HG03175 (cell line): Measurements from ENCODE around the gene DVL1.
"Not testable (repeated sequence)": the region's sequence is repeated elsewhere in the genome, so short reads cannot be mapped to it uniquely, and the experiment has no call there.

Experiments
- ATAC-seq: cut with Tn5 transposase; IDR thresholded peaks from one replicate; pipeline ENCODE4 v1.9.1; 2021; ENCODE audit warnings: mild to moderate bottlenecking, moderate library complexity; ENCODE audit not compliant: unreplicated experiment

DVL1 gene

DNA sequence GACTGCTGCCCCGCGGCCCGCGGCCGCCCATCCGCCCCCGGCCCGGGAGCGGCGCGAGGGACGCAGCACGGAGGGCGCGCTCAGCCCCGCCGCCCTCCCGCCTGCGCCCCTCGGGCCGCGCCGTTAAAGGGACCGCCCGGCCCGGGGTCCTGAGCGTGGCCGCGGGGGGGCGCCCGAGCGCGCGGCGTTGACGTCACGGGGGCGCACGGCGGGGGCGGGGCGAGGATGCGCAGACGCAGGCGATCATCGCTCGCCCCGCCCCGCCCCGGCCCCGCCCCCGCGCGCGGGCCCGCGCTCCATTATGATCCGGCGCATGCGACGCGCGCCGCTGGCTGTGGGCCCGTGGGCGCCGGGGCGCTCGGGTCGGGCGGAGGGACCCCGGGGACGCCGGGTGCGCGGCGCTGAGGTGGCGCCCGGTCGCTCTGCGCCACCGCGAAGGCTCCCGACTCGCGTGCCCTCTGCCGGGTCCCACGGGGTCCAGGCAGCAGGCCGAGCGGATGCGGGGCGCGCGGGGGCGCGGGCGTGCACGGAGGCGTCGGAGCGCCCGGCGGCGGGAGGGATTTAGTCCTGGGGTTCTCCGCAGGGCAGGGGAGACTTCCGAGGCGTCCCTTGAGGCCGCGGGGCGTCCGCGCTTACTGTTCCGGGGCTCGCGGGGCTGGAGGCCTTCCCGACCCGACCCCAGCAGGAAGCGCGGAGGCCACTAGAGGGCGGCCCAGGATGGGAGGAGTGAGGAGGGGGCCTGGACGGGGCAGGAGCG, at the start of gene DVL1:
Gene DVL1 (minus strand): TSS at position 163 of the 757 bp plus-strand sequence. CDS start 353 bp downstream, outside the sequence.
- peak; percentile 71 for ATAC-seq

- peak; percentile 14 for ATAC-seq
Observed at GRCh38 chr1:1398677-1399186, 49.5 kb upstream of the DVL1 start.

DNA sequence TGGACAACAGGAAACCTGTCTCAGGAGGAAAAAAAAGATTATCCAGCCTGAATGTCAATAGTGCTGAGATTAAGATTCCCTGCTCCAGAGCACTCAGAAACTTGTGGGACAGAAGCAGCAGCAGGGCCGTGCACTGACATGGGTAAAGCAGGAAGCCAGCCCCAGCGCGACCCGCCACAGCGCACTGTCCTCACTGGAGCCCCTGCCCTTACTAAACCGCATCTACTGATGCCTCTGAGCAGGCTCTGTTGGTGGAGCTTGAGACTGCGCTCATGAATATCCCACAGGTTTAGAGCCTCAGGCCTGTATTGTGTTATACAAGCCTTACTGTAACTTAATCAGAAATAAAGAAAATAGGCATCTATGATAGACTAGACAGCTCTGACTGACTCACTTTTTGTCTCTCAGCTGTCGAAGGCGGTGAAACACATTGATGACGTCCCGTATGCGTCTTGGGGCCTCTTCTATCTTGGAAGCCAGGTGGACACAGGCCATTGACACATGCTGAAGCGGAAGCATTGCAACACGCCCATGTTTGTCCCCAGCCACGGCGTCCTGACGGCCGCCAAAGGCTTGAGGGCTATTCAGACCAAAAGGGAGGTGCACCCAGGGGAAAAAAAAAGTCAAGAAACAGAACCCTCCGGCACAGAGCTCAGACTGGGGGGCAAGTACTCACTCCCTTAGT, 48.8 kb upstream of the DVL1 start:
- ATAC-seq: no peak

DNA sequence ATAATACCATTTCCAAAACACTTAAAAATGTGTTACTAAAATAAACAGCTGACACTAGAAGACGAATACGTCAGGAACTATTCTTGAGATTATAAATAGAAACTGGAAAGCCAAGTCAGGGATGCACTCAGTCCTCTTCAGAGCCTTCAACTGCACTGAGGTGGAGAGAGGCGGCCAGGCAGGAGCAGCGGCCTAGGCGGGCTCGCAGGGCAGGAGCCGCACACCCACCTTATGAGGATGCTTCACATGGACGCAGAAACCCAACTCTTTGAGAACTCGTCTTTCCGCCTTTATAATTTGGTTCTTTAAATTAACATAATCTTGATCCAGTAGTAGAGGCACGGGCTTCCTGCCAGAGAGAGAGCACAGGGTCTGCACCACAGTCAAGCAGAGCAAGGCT, 45.9 kb upstream of the DVL1 start:
- no peak for ATAC-seq

GRCh38 chr1:1394116-1394515, 44.9 kb upstream of the DVL1 start:
- no peak for ATAC-seq

DNA sequence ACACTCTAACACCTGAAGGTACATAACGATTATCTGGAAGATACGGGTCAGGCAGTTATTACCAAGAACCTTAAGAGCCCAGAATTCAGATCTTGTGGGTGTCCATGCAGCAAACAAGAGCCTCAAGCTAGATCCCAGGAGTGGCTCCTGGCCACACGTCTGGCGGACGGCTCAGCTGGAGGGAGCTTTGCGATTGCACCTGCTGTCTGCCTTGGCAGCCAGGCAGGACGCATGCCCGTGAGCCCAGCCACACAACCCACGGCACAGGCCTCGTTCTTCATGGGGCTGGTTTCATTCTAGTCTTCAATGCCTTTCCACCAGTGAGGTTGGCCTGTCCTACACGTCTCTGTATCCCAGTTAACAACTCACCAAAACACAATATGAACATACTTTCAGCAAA, 44.2 kb upstream of the DVL1 start:
- no peak for ATAC-seq

DNA sequence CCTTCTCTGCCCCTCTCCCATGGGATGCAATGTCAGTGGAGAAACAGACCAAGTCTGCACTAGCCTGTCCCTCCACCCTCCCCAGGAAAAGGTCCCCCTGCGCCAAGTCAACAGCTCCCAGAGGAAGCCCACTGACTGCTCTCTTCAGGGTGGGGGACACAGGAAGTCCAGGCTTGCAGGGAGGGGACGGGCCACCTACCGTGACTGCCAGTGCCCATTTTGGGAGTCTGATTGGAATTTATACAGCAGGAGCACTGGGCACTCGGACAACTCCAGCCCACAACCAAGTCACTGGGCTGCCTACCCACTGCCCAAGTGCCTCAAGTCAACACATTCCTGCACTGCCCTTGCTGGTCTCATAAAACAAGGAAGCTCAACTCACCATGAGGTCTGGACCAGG, 43.8 kb upstream of the DVL1 start:
- no peak for ATAC-seq

- no peak for ATAC-seq
Observed at GRCh38 chr1:1391225-1391624, 42.0 kb upstream of the DVL1 start.

- ATAC-seq: no peak
Observed at GRCh38 chr1:1390675-1391074, 41.5 kb upstream of the DVL1 start.

GRCh38 chr1:1388078-1388472, 38.9 kb upstream of the DVL1 start:
- ATAC-seq: no peak

GRCh38 chr1:1387098-1388077, 38.2 kb upstream of the DVL1 start:
- ATAC-seq: no peak

- ATAC-seq: no peak
Observed at GRCh38 chr1:1385931-1386330, 36.7 kb upstream of the DVL1 start.

DNA sequence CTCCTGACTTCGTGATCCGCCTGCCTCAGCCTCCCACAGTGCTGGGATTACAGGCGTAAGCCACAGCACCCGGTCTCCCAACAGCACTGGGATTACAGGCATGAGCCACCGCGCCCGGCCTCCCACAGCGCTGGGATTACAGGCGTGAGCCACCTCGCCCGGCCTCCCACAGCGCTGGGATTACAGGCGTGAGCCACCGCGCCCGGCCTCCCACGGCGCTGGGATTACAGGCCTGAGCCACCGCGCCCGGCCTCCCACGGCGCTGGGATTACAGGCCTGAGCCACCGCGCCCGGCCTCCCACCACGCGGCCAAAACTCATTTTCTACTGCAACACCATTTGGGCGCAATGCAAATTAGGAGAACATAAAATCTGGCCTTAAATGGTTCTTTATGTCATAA, 36.1 kb upstream of the DVL1 start:
- not testable (repeated sequence) for ATAC-seq

- no peak for ATAC-seq
Observed at GRCh38 chr1:1381294-1381693, 32.1 kb upstream of the DVL1 start.

- no peak for ATAC-seq
Observed at GRCh38 chr1:1380860-1381259, 31.6 kb upstream of the DVL1 start.

GRCh38 chr1:1377540-1378205, 28.5 kb upstream of the DVL1 start:
- ATAC-seq: no peak

GRCh38 chr1:1376551-1377226, 27.5 kb upstream of the DVL1 start:
- ATAC-seq: no peak

DNA sequence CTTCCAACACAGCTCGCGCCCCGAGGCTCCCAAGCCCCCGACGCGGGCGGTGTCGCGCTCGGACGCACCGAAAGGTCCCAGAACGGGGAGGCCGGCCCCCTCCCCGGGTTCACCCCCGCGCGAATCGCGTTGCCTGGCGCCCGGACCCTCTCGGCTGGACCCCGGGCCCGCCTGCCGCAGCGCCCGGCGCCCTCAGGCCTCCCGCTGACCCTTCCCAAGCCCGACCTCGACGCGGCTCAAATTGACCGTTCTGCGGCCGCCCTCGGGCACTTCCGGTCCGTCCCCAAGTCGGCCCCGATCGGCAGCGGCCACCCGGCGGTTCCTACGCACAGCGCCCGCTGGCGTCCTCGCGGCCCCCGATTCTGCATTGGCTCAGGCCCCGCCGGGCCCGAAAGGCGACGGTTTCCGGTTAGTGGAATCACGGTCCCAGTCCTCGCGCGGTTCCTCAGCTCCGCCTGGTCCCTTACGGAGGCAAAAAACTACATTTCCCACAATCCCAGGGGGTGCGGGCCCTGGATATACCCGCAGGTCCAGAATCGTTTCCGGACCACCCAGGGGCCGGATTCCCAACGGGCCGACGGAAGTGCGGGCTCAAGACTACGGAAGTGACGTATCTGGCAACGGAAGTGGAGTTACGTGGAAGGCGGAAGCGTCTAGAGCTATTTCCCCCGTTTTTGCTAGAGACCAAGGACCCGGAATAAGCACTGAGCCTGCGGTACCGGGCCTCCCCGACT, 25.9 kb upstream of the DVL1 start, which contains the start of gene AURKAIP1:
Gene AURKAIP1 (minus strand): TSS at position 279 of the 734 bp plus-strand sequence. CDS start 451 bp downstream, outside the sequence.
- ATAC-seq: peak; percentile 91

- peak; percentile 3 for ATAC-seq
Observed at GRCh38 chr1:1374589-1374928, 25.3 kb upstream of the DVL1 start.
